HL-60 (cell line): Measurements from ENCODE around the gene FAM83G.

Source experiments
- DNase-seq, 2 experiments: peaks; one replicate each; pipeline ENCODE4 v3.0.0-alpha.2; 2010 to 2020; ENCODE audit warnings: low read depth in 1 of 2, low spot score in 1 of 2
- H3K27ac ChIP-seq: fragments of 250-450 bp; sonication (Bioruptor Pico); replicated peaks from 2 replicates; pipeline ENCODE4 v1.5.1; 2020; ENCODE audit warnings: mild to moderate bottlenecking, moderate library complexity
- H3K27me3 ChIP-seq: fragments of 250-450 bp; sonication (Bioruptor Pico); 2 replicates; pipeline ENCODE4 v1.5.1; 2021; ENCODE audit warnings: mild to moderate bottlenecking, moderate library complexity; ENCODE audit not compliant: insufficient read depth, poor library complexity, severe bottlenecking
- H3K4me3 ChIP-seq: replicated peaks from 2 replicates; pipeline ENCODE4 v1.5.1; 2011; ENCODE audit warnings: mild to moderate bottlenecking, control low read depth, low read length; ENCODE audit not compliant: insufficient read depth
- CTCF ChIP-seq: IDR thresholded peaks from one replicate; pipeline ENCODE4 v1.5.1; 2011; ENCODE audit warnings: low read length, control low read depth, inconsistent platforms; ENCODE audit not compliant: insufficient read depth
- GABPA ChIP-seq: IDR thresholded peaks from 2 replicates; pipeline ENCODE4 v1.6.1; 2012; ENCODE audit warnings: low read depth
- POLR2AphosphoS5 ChIP-seq: IDR thresholded peaks from 2 replicates; pipeline ENCODE4 v1.6.1; 2012; ENCODE audit warnings: low read depth
- REST ChIP-seq: IDR thresholded peaks from 2 replicates; pipeline ENCODE4 v1.6.1; 2012; ENCODE audit warnings: low read depth; ENCODE audit not compliant: insufficient replicate concordance
- SPI1 ChIP-seq: IDR thresholded peaks from 2 replicates; pipeline ENCODE4 v1.6.1; 2012; ENCODE audit warnings: low read depth, mild to moderate bottlenecking, borderline replicate concordance

The FAM83G gene

GRCh38 chr17:18947866-18948265 is 56.7 kb downstream of the FAM83G start:
- no peak for DNase-seq
- H3K4me3 ChIP-seq, result no peak overlapping the region
- TF ChIP-seq CTCF (no peak), GABPA (no peak), SPI1 (no peak), REST (no peak), POLR2AphosphoS5 (no peak)
- H3K27me3 ChIP-seq, result no peaks in the 10 kb centered on the region
- H3K27ac ChIP-seq, result no peak overlapping the region

- H3K27ac ChIP-seq, result no peak overlapping the region
- H3K27me3 ChIP-seq, result no peaks in the 10 kb centered on the region
- no peak for DNase-seq
- H3K4me3 ChIP-seq, result no peak overlapping the region
- no peak for TF ChIP-seq SPI1
- TF ChIP-seq REST, result no peak
- TF ChIP-seq GABPA, result no peak
- no peak for TF ChIP-seq POLR2AphosphoS5
- TF ChIP-seq CTCF, result no peak
These were observed 58.0 kb downstream of the FAM83G start for GRCh38 chr17:18946536-18946935.

- Histone ChIP-seq H3K27ac (no peak overlapping the region), H3K4me3 (no peak overlapping the region), H3K27me3 (no peaks in the 10 kb centered on the region)
- no peak for TF ChIP-seq GABPA
- TF ChIP-seq SPI1, result no peak
- no peak for TF ChIP-seq CTCF
- TF ChIP-seq REST, result no peak
- TF ChIP-seq POLR2AphosphoS5, result no peak
- no peak for DNase-seq
These were observed 59.9 kb downstream of the FAM83G start for GRCh38 chr17:18944646-18945045.
